Spinal cord (tissue), 10 donors: ENCODE measurements around the gene ZBTB16. TPM values are rescaled to one million over a fixed set of nuclear protein-coding genes. Genes with fewer than 3 reads are reported as not detected.

Experiments used
- DNase-seq, 6 donors: peaks; one replicate each; pipeline versions ENCODE4 v3.0.0 to v3.0.0-alpha.2; 2013 to 2015; ENCODE audit warnings: low spot score in 6 of 6, low read depth in 4 of 6
- H3K27ac ChIP-seq: one replicate; pipeline ENCODE4 v1.5.1; 2013; ENCODE audit warnings: low read depth, low read length, control low read depth
- H3K27me3 ChIP-seq: one replicate; pipeline ENCODE4 v1.6.1; 2013; ENCODE audit warnings: low read length; ENCODE audit not compliant: control insufficient read depth, insufficient read depth
- H3K36me3 ChIP-seq: one replicate; pipeline ENCODE4 v1.6.1; 2013; ENCODE audit warnings: low read length; ENCODE audit not compliant: control insufficient read depth, insufficient read depth
- H3K4me1 ChIP-seq: one replicate; pipeline ENCODE4 v1.6.1; 2013; ENCODE audit warnings: low read length; ENCODE audit not compliant: control insufficient read depth, insufficient read depth
- H3K4me3 ChIP-seq: one replicate; pipeline ENCODE4 v1.5.1; 2013; ENCODE audit warnings: low read depth, low read length, control low read depth
- H3K9me3 ChIP-seq: one replicate; pipeline ENCODE4 v1.6.1; 2013; ENCODE audit warnings: low read length; ENCODE audit not compliant: control insufficient read depth, insufficient read depth
- WGBS: methylation state at CpG from one replicate; pipeline ENCODE4 v1.1.5; 2013; ENCODE audit warnings: missing lambda C conversion rate; ENCODE audit not compliant: insufficient coverage; 5-methylcytosine and 5-hydroxymethylcytosine counted together
- polyA plus RNA-seq, 2 donors: library from polyadenylated mRNA; unstranded; fragments of 120-200 nt; gene quantifications; one replicate each; pipeline ENCODE4 v1.2.1, GENCODE V29; 2013; ENCODE audit not compliant: insufficient read length in 2 of 2
- total RNA-seq, 2 donors: library from RNA; depleted of rRNA in 1 of 2; stranded (reverse); fragments of 120-200 nt in 1 of 2; fragments of >200 nt in 1 of 2; gene quantifications; one replicate each; pipeline versions ENCODE4 v1.2.3 to v1.2.4, GENCODE V29; 2013 to 2014
- donor health status: healthy.

Gene ZBTB16
- total and polyA plus RNA-seq, 4 donors, result 4.5 to 17.9 (median 9.2) TPM

GRCh38 chr11:114130115-114130576, 70.6 kb downstream of the ZBTB16 start:
- no peaks in the 10 kb centered on the region for H3K9me3 ChIP-seq
- H3K27me3 ChIP-seq, result no peaks in the 10 kb centered on the region
- no peaks in the 10 kb centered on the region for H3K36me3 ChIP-seq
- DNase-seq, result no peak
- WGBS, result 83% methylated on average over 5 of the region's 6 CpGs
- H3K4me1 ChIP-seq, result peaks cover 21% of the 10 kb centered on the region
- H3K27ac ChIP-seq, result no peak overlapping the region
- H3K4me3 ChIP-seq, result no peak overlapping the region

- Histone ChIP-seq H3K4me1 (peaks cover 21% of the 10 kb centered on the region), H3K36me3 (no peaks in the 10 kb centered on the region), H3K27ac (no peak overlapping the region), H3K27me3 (no peaks in the 10 kb centered on the region), H3K9me3 (no peaks in the 10 kb centered on the region), H3K4me3 (no peak overlapping the region)
- peak in 1 of 6 donors; percentile 49 for DNase-seq
- WGBS, result 48% methylated on average over 3 of the region's 7 CpGs
Observed at GRCh38 chr11:114130629-114131277, 71.2 kb downstream of the ZBTB16 start.

- no peak for DNase-seq
- no peaks in the 10 kb centered on the region for H3K27me3 ChIP-seq
- H3K36me3 ChIP-seq, result no peaks in the 10 kb centered on the region
- H3K4me3 ChIP-seq, result no peak overlapping the region
- no peaks in the 10 kb centered on the region for H3K9me3 ChIP-seq
- H3K4me1 ChIP-seq, result peaks cover 21% of the 10 kb centered on the region
- H3K27ac ChIP-seq, result no peak overlapping the region
- WGBS, result 17% methylated on average over 7 of the region's 8 CpGs
Observed at GRCh38 chr11:114131461-114131864, 72.0 kb downstream of the ZBTB16 start.

- H3K36me3 ChIP-seq, result no peaks in the 10 kb centered on the region
- WGBS, result 73% methylated on average over 6 of the region's 9 CpGs
- H3K4me3 ChIP-seq, result no peak overlapping the region
- H3K27ac ChIP-seq, result no peak overlapping the region
- H3K9me3 ChIP-seq, result no peaks in the 10 kb centered on the region
- DNase-seq, result no peak
- peaks cover 21% of the 10 kb centered on the region for H3K4me1 ChIP-seq
- no peaks in the 10 kb centered on the region for H3K27me3 ChIP-seq
Observed at GRCh38 chr11:114132417-114132816, 72.9 kb downstream of the ZBTB16 start.

GRCh38 chr11:114132944-114133394, 73.5 kb downstream of the ZBTB16 start:
- H3K27me3 ChIP-seq, result no peaks in the 10 kb centered on the region
- 81% methylated on average over 3 of the region's 6 CpGs for WGBS
- H3K9me3 ChIP-seq, result no peaks in the 10 kb centered on the region
- peaks cover 21% of the 10 kb centered on the region for H3K4me1 ChIP-seq
- no peak overlapping the region for H3K27ac ChIP-seq
- H3K36me3 ChIP-seq, result no peaks in the 10 kb centered on the region
- no peak for DNase-seq
- no peak overlapping the region for H3K4me3 ChIP-seq

- Histone ChIP-seq H3K36me3 (no peaks in the 10 kb centered on the region), H3K4me1 (peaks cover 20% of the 10 kb centered on the region), H3K4me3 (no peak overlapping the region), H3K27me3 (no peaks in the 10 kb centered on the region), H3K9me3 (no peaks in the 10 kb centered on the region), H3K27ac (no peak overlapping the region)
- no peak for DNase-seq
- WGBS, result 78% methylated on average over 9 of the region's 9 CpGs
Observed at GRCh38 chr11:114133548-114134329, 74.2 kb downstream of the ZBTB16 start.

GRCh38 chr11:114134870-114135269, 75.4 kb downstream of the ZBTB16 start:
- Histone ChIP-seq H3K4me1 (peaks cover 22% of the 10 kb centered on the region), H3K27ac (no peak overlapping the region)
- WGBS, result 100% methylated on average over 1 of the region's 3 CpGs

GRCh38 chr11:114135737-114136151, 76.2 kb downstream of the ZBTB16 start:
- H3K4me3 ChIP-seq, result no peak overlapping the region
- H3K36me3 ChIP-seq, result no peaks in the 10 kb centered on the region
- no peaks in the 10 kb centered on the region for H3K9me3 ChIP-seq
- peaks cover 4% of the 10 kb centered on the region for H3K27me3 ChIP-seq
- H3K27ac ChIP-seq, result no peak overlapping the region
- WGBS, result 90% methylated on average over 2 of the region's 4 CpGs
- DNase-seq, result no peak
- peaks cover 21% of the 10 kb centered on the region for H3K4me1 ChIP-seq

More at GRCh38 chr11:114134870-114135269, 75.4 kb downstream of the ZBTB16 start:
- no peaks in the 10 kb centered on the region for H3K27me3 ChIP-seq
- no peaks in the 10 kb centered on the region for H3K36me3 ChIP-seq
- no peak overlapping the region for H3K4me3 ChIP-seq
- DNase-seq, result no peak
- H3K9me3 ChIP-seq, result no peaks in the 10 kb centered on the region

GRCh38 chr11:114136686-114137640, 77.5 kb downstream of the ZBTB16 start:
- H3K36me3 ChIP-seq, result no peaks in the 10 kb centered on the region
- H3K4me1 ChIP-seq, result peaks cover 21% of the 10 kb centered on the region
- no peak overlapping the region for H3K4me3 ChIP-seq
- no peaks in the 10 kb centered on the region for H3K9me3 ChIP-seq
- 75% methylated on average over 4 of the region's 10 CpGs for WGBS
- DNase-seq, result no peak
- no peak overlapping the region for H3K27ac ChIP-seq
- peaks cover 7% of the 10 kb centered on the region for H3K27me3 ChIP-seq
